HPDE6-E6E7 (cell line): ENCODE results near the gene SLC16A3.

Experiments used
- DNase-seq: peaks from one replicate; pipeline ENCODE4 v3.0.0; 2011; ENCODE audit warnings: missing footprints; ENCODE audit errors: extremely low spot score

Gene SLC16A3

DNA sequence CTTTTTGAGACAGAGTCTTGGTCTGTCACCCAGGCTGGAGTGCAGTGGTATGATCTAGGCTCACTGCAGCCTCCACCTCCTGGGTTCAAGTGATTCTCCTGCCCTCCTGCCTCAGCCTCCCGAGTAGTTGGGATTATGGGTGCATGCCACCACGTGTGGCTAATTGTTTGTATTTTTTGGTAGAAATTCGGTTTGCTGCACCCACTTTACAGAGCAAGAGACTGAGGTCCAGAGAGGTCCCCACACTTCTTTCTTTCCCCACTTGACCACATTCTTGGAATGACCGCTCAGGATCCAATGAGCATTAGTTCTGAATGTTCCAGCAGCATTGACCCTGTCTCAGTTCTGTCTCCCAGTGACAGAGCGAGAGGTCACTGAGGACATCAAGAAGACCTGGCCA lies 5.3 kb upstream of the SLC16A3 start:
- no peak for DNase-seq

- DNase-seq: no peak
Observed at GRCh38 chr17:82224666-82225065, 4.2 kb upstream of the SLC16A3 start.

DNA sequence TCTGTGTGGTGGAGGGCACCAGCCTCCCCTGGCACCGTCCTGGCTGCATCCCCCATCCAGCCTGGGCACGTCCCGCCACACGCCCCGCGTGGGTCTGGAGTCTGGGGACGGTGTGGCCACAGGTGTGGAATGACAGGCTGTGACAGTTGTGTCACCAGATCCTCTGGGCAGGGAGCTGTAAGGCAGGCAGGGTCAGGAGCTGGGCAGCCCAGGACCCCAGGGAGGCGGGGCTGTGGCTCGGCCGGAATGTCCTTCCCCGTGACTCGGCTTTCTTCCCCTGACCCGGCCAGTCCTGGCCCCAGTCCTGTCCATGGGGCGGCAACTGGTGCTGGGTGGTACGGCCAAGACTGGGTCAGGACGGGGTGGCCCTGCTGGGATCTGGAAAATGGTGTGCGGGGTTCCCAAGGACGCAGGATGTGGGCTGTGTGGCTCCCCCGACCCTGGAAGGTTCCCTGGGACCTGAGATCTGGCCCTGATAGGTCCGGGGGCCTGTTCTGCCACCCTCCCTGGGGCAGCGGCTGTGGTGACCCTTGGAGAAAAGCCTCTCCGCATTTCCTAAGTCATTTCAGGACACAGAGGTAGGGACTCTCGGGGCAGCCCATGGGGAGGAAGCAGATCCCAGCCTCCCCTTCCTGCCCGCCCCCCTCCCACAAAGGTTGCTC lies 3.3 kb upstream of the SLC16A3 start:
- DNase-seq: no peak

GRCh38 chr17:82226146-82226808 lies 2.6 kb upstream of the SLC16A3 start:
- DNase-seq: no peak

GRCh38 chr17:82226809-82227628 lies 1.8 kb upstream of the SLC16A3 start:
- no peak for DNase-seq

- DNase-seq: no peak
Observed at GRCh38 chr17:82227629-82228277, 1.1 kb upstream of the SLC16A3 start.

GRCh38 chr17:82228278-82228841 lies 482 bp upstream of the SLC16A3 start:
- no peak for DNase-seq

- DNase-seq: no peak
Observed at GRCh38 chr17:82229698-82230608, 1.1 kb downstream of the SLC16A3 start.

DNA sequence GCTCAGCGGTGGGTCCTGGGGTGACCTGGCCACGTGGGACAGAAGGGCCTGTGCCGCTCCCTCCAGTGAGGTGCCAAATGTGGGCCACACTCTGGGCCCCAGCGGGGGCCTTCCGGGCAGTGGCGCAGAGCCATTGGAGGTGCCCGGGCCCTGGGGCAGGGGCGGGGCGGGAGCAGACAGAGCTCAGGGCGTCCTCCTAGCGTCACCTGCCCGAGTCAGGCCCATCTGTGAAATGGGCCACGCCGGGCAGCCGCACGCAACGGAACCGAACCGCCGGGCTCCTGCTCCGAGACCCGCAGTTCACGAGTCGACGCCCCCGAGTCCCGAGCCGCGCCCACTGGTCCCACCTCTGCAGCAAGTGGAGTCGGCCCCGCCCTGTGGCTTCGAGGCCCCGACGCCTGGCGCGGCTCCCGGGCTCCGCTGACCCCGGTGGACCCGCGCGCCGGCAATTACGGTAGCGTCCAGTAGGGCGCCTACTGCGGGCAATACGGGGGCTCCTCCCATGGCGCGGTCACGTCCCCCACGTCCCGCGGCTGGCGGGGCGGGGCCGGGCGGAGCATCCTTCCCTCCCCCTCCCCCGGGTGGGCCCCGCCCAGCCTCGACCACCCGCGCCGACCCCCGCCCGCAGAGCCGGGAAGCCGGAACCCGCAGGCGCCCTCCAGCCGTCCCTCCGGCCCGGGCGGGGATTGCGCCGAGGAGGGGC lies 1.9 kb downstream of the SLC16A3 start:
- no peak for DNase-seq

DNA sequence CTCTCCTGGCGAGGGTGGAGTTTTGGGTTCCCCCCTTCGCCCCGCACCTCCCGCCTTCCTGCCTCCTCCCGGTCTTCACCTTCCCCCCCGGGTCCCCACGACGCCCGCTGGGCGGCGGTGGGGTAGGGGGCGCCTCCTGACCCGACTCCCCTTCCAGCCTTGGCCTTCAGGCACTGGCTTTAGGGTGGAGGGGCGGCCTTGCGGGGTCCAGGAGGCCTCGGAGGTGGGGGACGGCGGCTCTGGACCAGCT lies 2.4 kb downstream of the SLC16A3 start:
- no peak for DNase-seq

DNA sequence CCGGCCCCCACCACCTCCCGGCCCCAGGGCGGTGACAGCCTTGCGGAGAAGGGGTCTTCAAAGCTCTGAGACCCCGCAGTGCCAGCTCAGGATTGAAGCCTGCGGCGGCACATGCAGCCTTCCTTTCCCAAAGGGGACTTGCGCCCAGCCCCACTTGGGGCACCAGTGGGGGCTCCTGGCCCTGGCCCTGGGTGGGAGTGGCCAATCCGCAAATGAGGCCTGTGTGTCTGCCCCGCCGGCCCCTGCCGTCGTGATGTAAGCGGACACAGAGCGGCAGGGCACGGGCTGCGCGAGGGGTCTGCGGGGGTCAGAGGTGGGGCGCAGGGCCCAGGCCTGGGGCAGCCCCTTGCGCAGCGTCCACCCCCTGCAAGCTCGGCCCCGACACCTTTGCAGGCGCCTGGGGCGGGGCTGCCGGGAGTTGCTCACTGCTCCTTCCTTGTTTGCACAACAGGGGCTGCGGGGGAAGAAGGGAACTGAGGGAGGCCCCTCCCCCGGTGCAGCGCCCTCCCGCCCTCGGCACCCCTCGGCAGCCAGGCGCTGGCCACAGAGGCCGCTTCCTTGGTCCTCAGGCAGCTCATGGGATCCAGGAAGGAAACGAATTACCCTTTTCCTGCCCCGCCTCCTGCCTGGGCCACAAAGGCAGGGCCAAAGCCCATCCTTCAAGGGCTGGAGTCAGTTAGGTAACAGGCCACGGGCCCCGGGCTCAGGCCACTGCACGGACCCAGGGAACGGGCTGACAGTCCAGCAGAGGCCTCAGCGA lies 2.9 kb downstream of the SLC16A3 start:
- no peak for DNase-seq

- no peak for DNase-seq
Observed at GRCh38 chr17:82232322-82232820, 3.5 kb downstream of the SLC16A3 start.

GRCh38 chr17:82232876-82233785 lies 4.3 kb downstream of the SLC16A3 start:
- no peak for DNase-seq

DNA sequence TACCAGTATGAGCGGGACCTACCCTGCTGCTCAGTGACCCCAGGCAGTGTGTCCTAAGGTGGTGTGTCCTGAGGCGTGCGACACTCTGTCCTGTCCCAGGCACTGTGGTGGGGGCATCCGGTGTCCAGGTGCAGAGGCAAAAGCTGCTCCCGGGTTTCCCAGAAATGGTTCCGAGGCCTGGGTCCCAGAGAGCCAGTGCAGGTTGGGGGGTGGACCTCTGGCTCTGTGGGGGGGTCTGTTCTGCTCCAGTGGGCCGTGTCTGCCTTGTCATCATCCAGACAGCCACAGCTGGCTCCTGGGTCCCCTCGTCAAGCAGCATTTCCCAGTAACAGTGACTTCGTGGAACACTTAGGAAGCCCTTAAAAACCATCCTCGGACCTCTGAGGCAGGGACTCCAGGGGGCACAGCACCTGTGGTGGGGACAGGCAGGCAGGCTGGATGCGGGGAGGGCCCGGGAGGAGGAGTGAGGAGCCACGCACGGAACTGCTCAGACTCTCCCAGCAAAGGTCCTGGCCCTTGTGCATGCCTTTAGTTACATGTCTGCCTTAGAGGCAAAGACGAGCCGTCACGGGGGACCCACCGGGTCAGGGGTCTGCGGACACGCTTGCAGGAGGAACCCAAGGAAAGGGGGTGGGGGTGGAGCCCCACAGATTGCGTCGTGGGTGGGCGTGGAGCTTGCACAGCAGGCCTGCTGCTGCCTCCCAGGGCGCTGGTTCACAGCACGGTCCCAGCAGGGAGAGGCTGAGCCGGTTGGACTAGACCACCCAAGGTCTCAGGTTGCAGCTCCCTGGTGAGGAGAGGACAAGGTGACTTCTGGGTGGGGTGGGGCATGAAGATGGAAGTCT lies 5.6 kb downstream of the SLC16A3 start:
- DNase-seq: no peak

DNA sequence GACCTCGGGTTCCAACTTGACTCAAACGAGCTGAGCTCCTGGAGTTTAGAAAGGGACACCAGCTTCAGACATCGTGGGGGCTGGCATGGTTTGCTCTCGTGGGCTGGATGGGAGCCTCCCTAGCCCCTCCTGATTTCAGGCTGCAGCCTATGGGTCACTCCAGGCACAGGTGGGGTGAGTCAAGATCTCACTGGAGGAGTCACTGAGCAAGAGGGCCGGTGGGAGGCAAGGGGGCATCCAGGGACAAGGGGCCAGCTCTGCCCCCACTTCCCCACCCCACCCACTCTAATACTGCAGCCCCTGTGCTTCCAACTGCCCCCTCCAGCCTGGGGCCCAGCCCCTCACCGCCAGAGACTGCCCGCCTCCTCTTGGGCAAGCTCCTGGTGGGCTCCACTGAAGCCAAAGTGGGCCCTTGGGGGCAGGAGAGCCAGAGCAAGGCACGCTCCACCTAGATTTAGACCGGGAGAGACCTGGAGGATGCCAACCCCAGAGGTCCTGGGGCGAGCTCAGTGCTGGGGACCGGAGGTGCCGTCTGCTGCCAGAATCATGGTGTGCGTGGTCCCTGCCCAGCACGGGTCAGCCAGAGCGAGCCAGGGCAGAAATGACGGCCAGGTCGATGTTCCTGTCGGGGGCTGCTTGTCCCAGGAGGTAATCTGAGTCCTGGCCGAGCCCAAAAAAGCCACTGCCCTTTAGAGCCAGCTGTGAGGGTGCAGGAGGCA lies 6.4 kb downstream of the SLC16A3 start:
- DNase-seq: no peak

- DNase-seq: no peak
Observed at GRCh38 chr17:82235775-82236141, 6.9 kb downstream of the SLC16A3 start.
